A549 (cell line): ENCODE measurements around the gene CHSY3.

Source experiments
- CBX8 ChIP-seq: fragments of 200-600 bp; sonication (generic); IDR thresholded peaks from 2 replicates; pipeline ENCODE4 v1.6.1; 2016
- CEBPB ChIP-seq, 2 experiments: fragments of >200 bp in 1 of 2; sonication (Bioruptor Twin) in 1 of 2; formaldehyde crosslinking in 1 of 2; IDR thresholded peaks; 2 replicates each; pipeline ENCODE4 v1.6.1; 2012 to 2016
- JUN ChIP-seq, 2 experiments: fragments of >200 bp; sonication (Bioruptor Twin); formaldehyde crosslinking; IDR thresholded peaks; 2 replicates in 1 of 2; 3 replicates in 1 of 2; pipeline ENCODE4 v1.6.1; 2016 to 2017
- KDM5A ChIP-seq: fragments of 200-600 bp; sonication (generic); IDR thresholded peaks from 2 replicates; pipeline ENCODE4 v1.6.1; 2016; ENCODE audit warnings: antibody characterized with exemption, mild to moderate bottlenecking
- NFE2L2 ChIP-seq: fragments of 150-350 bp; conservative IDR thresholded peaks from 2 replicates; pipeline ENCODE4 v1.6.1; 2014; ENCODE audit warnings: low read length
- POLR2A ChIP-seq: IDR thresholded peaks from 2 replicates; pipeline ENCODE4 v1.6.1; 2012; ENCODE audit warnings: mild to moderate bottlenecking, low read length
- RARB ChIP-seq: fragments of 250-450 bp; sonication (Bioruptor Pico); IDR thresholded peaks from 2 replicates; pipeline ENCODE4 v1.8.0; 2021; ENCODE audit warnings: mild to moderate bottlenecking, moderate library complexity
- ZC3H11A ChIP-seq: fragments of 450-650 bp; IDR thresholded peaks from 2 replicates; pipeline ENCODE4 v1.6.1; 2014; ENCODE audit warnings: antibody characterized with exemption, mild to moderate bottlenecking
- TF ChIP-seq, protein P1 (sequence below): fragments of >200 bp; sonication (Bioruptor Twin); formaldehyde crosslinking; IDR thresholded peaks from 3 replicates; pipeline ENCODE4 v1.5.1; 2016
- TF ChIP-seq, protein P2 (sequence below): fragments of 200-600 bp; sonication (generic); IDR thresholded peaks from 2 replicates; pipeline ENCODE4 v1.6.1; 2016; ENCODE audit warnings: antibody characterized with exemption, mild to moderate bottlenecking, moderate library complexity
- TF ChIP-seq, protein P3 (sequence below): fragments of 450-650 bp; IDR thresholded peaks from 2 replicates; pipeline ENCODE4 v1.6.1; 2014; ENCODE audit warnings: antibody characterized with exemption

DNA sequence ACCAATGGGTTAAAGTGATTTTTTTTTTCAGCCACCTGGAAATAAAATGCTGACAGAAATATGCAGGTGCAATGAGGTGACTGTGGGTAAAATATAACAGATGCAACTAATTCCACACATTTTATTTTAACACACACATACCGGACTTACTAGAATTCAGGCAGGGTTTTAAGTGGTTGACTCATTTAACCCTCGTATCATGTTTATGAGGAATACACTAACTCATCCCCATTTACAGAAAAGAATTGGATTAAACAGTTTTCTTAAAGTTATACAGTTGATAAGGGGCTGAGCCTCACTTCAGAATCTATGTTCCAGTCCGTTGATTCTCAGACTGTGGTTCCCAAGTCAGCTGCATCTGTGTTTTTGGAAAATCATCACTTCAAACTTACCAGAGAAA lies 207.5 kb downstream of the CHSY3 start:
- TF ChIP-seq, protein P1, sequence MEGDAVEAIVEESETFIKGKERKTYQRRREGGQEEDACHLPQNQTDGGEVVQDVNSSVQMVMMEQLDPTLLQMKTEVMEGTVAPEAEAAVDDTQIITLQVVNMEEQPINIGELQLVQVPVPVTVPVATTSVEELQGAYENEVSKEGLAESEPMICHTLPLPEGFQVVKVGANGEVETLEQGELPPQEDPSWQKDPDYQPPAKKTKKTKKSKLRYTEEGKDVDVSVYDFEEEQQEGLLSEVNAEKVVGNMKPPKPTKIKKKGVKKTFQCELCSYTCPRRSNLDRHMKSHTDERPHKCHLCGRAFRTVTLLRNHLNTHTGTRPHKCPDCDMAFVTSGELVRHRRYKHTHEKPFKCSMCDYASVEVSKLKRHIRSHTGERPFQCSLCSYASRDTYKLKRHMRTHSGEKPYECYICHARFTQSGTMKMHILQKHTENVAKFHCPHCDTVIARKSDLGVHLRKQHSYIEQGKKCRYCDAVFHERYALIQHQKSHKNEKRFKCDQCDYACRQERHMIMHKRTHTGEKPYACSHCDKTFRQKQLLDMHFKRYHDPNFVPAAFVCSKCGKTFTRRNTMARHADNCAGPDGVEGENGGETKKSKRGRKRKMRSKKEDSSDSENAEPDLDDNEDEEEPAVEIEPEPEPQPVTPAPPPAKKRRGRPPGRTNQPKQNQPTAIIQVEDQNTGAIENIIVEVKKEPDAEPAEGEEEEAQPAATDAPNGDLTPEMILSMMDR: no peak
- TF ChIP-seq, protein P2, sequence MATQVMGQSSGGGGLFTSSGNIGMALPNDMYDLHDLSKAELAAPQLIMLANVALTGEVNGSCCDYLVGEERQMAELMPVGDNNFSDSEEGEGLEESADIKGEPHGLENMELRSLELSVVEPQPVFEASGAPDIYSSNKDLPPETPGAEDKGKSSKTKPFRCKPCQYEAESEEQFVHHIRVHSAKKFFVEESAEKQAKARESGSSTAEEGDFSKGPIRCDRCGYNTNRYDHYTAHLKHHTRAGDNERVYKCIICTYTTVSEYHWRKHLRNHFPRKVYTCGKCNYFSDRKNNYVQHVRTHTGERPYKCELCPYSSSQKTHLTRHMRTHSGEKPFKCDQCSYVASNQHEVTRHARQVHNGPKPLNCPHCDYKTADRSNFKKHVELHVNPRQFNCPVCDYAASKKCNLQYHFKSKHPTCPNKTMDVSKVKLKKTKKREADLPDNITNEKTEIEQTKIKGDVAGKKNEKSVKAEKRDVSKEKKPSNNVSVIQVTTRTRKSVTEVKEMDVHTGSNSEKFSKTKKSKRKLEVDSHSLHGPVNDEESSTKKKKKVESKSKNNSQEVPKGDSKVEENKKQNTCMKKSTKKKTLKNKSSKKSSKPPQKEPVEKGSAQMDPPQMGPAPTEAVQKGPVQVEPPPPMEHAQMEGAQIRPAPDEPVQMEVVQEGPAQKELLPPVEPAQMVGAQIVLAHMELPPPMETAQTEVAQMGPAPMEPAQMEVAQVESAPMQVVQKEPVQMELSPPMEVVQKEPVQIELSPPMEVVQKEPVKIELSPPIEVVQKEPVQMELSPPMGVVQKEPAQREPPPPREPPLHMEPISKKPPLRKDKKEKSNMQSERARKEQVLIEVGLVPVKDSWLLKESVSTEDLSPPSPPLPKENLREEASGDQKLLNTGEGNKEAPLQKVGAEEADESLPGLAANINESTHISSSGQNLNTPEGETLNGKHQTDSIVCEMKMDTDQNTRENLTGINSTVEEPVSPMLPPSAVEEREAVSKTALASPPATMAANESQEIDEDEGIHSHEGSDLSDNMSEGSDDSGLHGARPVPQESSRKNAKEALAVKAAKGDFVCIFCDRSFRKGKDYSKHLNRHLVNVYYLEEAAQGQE: no peak
- TF ChIP-seq KDM5A (no peak), JUN (IDR thresholded peaks at IDR 0.05) (no peak), RARB (CRISPR knock-in tag) (no peak), ZC3H11A (no peak), CBX8 (no peak), POLR2A (no peak), NFE2L2 (no peak), CEBPB (IDR thresholded peaks at IDR 0.05) (no peak)
- TF ChIP-seq, protein P3, sequence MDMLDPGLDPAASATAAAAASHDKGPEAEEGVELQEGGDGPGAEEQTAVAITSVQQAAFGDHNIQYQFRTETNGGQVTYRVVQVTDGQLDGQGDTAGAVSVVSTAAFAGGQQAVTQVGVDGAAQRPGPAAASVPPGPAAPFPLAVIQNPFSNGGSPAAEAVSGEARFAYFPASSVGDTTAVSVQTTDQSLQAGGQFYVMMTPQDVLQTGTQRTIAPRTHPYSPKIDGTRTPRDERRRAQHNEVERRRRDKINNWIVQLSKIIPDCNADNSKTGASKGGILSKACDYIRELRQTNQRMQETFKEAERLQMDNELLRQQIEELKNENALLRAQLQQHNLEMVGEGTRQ: no peak
